H1 (cell line): ENCODE results near the gene PRPH2. TPM values are rescaled to one million over a fixed set of nuclear protein-coding genes. Genes with fewer than 3 reads are reported as not detected.

Experiments used
- CHD1 ChIP-seq: IDR thresholded peaks from 2 replicates; pipeline ENCODE4 v1.6.1; 2012; ENCODE audit warnings: low read depth, low read length, improper control_type of control experiment
- CTBP2 ChIP-seq: IDR thresholded peaks from 2 replicates; pipeline ENCODE4 v1.7.0; 2011; ENCODE audit warnings: borderline replicate concordance, mild to moderate bottlenecking, moderate library complexity, mixed read lengths, low read length; ENCODE audit not compliant: insufficient read depth, insufficient read length
- KDM4A ChIP-seq: IDR thresholded peaks from one replicate; pipeline ENCODE4 v1.7.1; 2012; ENCODE audit warnings: low read depth, mild to moderate bottlenecking, moderate library complexity, low read length, inconsistent platforms; ENCODE audit not compliant: severe bottlenecking
- YY1 ChIP-seq: IDR thresholded peaks from 2 replicates; pipeline ENCODE4 v1.6.1; 2011; ENCODE audit warnings: low read depth, mild to moderate bottlenecking, low read length
- polyA plus RNA-seq, 7 experiments: library from polyadenylated mRNA; depleted of rRNA in 3 of 7; stranded (reverse) in 5 of 7; unstranded in 2 of 7; fragments of >200 nt in 5 of 7; fragments of 200-250 nt in 2 of 7; gene quantifications; 1 replicate in 5 of 7; 2 replicates in 1 of 7; 4 replicates in 1 of 7; pipeline versions ENCODE4 v1.2.1 to v1.2.3, GENCODE V29; 2011 to 2013; ENCODE audit warnings: missing spikeins in 2 of 7, mixed read lengths in 2 of 7
- total RNA-seq: library from RNA; stranded (reverse); fragmentation: NEBNext Ultra II Directional; extraction: Animal tissue kit (Norgen Biotek cat#: 25700); gene quantifications from 2 replicates; pipeline ENCODE4 v1.2.1, GENCODE V29; 2021

Gene PRPH2
- total and polyA plus RNA-seq, 2 of the 8 experiments (the other 6 are each of a cell fraction or from before 2014, with no cell fraction given): 0.23 to 0.65 TPM

GRCh38 chr6:42769051-42769450 lies 46.7 kb upstream of the PRPH2 start (continued):
- TF ChIP-seq YY1 (no peak), KDM4A (no peak), CHD1 (no peak), CTBP2 (no peak)
- TF ChIP-seq, all 59 proteins: peak for 0
